ENCODE data around the gene UCP2.
A peak's percentile ranks its signal among the peaks of the same experiment; 100 is the strongest.

UCP2 gene

GRCh38 chr11:73982595-73982989 lies at the start of gene UCP2:
Gene UCP2, minus strand, starts transcription at chr11:73982843. Its CDS starts 4,465 bp downstream, at chr11:73978378.
- DNase-seq (ENCODE audit: low read depth in 2 of 3, low spot score in 2 of 3): peak in 2 of 3 experiments; percentile 81 to 86

DNA sequence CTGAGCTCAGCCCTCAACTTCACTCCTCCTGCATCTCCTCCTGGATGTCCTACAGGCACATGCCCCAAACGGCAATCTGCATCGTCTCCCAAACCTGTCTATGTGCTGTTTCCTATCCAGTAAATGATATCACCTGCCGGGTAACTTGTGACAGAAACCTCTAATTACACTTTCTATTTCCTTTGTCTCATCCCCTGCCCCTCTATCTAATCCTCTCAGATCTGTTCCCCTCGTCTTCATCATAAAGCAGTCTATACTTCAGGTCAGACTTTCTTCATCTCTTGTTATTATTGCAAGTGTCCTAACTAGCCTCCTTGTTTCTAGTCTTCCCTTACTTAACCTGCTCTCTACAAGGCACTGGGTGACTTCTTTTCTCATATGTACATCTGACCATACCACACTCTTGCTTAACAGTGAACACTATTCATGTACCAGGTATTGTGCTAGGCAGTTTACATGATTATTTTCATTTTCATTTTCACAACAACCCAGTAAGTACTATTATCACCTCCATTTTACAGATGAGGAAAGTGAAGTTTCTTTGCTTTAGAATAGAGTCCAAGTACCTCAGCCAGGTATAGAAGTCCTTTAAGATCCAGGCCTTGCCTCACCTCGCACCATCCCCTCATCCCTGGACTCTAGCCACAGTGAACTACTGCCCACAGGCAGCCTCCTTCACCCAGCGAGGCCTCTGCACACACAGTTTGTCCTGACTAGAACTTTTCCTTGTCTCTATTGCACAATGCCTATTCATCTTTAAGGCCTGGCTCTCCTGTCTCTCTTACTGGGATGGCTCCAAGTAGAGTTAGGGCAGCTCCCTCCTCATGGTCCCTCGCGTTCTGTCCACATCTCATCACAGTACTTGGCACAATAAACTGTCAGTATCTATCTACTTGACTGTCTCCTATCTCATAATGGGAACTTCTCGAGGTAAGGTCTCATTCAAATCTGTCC lies 48.4 kb upstream of the UCP2 start:
- DNase-seq (ENCODE audit: low read depth in 2 of 3, low spot score in 2 of 3): no peak

DNA sequence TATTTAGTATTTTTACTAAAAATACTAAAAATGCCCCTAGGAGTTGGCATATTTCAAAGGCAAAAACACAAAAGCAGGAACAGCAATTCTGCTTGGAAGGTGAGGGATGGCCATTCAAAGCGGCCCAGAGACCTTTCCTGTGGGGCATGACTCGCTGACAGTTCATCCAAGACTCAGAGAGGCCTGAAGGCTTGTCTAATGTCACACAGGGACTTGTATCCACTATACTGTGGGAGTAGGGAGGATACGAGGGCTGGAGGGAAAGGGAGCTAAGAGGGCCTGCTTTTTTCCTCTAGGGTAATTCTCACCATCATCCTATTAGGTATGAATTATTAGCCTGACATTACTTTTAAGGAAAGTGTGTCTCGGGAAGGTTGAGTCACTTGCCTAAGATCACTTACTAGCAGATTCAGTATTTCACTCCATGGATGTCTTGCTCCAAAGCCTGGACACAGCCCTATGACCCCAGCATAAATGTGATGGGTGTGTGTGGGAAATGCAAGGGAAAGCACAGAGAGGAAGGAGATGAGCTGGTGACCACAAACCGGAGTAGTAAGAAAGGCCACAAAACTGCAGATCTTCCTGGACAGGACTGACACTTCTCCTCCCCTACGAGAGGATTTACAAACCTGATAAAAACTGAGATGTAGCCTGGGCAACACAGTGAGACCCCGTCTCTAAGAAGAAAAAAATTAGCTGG lies 43.0 kb upstream of the UCP2 start:
- no peak for DNase-seq (ENCODE audit: low read depth in 2 of 3, low spot score in 2 of 3)

DNA sequence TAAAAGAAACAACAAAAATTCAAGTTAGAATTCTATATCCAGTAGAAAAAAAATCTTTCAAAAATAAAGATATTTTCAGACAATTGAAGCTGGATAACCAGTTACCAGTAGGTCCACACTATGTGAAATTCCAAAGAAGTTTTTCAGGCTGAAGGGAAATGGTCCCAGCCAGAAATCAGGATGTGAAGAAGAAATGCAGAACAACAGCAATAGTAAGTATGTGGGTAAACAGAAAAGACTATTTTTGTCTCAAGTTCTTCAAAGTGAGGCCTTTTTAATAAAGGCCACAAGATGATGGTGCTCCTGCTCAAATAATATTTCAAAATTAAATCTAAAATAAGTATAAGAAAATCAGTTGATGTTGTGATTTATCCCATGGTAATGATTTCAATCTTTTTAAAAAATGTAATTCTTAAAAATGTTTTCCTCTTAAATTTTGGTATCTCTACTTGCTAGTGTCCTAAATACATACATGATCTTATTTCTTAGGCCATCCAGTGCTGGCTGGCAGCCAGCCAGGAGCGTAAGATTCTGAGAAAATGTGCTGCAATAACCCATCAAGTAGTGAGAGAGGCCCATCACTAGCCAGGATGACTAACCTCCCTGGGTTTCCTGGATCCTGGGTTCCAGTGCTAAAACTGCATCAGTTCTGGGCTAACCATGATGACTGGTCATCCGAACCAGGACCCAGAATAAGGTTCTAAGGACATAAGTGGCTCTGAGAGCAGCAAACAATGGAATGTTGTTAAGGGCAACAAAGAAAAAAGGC lies 41.8 kb upstream of the UCP2 start:
- DNase-seq (ENCODE audit: low read depth in 2 of 3, low spot score in 2 of 3): no peak

DNA sequence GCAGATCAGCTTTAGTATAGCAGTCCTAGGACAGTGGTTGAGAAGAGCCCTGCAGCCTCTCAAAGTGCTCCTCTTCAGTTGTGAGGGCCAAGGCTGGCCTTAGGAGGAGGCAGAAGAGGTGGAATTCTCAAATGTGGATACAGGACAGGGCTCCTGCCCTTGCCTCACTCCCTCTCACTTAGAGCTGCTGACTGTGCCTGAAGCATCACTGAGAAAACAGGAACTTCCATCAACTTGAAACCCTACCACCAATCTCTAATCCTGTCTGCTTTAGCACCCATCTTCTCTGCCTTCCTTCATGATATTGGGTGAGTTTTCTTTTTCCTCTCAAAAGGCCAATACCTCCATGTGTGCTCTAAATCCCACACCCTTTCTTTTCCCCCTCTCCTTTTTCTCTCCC lies 40.6 kb upstream of the UCP2 start:
- no peak for DNase-seq (ENCODE audit: low read depth in 2 of 3, low spot score in 2 of 3)

- no peak for DNase-seq (ENCODE audit: low read depth in 2 of 3, low spot score in 2 of 3)
Observed at GRCh38 chr11:74022546-74022945, 39.9 kb upstream of the UCP2 start.

DNA sequence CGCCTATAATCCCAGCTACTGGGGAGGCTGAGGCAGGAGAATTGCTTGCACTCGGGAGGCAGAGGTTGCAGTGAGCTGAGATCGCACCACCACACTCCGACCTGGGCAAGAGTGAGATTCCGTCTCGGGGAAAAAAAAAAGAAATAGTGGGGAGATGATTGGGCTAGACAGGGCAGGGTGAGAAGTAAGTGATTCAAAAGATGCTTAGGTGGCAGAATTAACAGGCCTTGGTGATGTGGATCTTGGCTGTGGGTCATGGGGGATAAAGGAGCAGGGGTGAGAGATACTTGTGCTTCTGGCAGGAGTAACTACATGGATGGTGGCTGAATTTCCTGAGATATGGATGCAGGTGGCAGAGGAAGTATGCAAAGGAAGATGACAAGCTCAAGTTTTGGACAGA lies 39.4 kb upstream of the UCP2 start:
- no peak for DNase-seq (ENCODE audit: low read depth in 2 of 3, low spot score in 2 of 3)

GRCh38 chr11:74020539-74020938 lies 37.9 kb upstream of the UCP2 start:
- no peak for DNase-seq (ENCODE audit: low read depth in 2 of 3, low spot score in 2 of 3)

DNA sequence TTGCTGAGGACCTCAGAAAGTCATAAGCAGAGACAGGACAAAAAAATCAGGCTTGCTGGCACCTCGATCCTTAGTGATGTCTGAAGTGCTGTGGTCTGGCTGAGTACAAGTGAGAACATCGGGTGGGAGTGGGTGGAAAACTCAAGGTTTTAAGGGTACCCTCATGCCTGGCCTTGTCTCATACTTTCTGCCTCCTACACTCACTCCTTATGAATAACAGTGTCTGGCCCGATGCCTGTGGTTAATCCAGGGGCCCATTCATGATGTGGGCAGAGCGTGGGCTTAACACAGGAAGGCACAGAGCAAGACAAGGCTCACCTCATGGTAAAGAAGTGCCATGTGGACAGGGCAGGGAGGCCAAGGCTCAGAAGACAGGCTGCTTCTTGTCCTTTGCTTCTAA lies 37.2 kb upstream of the UCP2 start:
- DNase-seq (ENCODE audit: low read depth in 2 of 3, low spot score in 2 of 3): peak in 2 of 3 experiments; percentile 44 to 52

- DNase-seq (ENCODE audit: low read depth in 2 of 3, low spot score in 2 of 3): no peak
Observed at GRCh38 chr11:74019104-74019738, 36.6 kb upstream of the UCP2 start.

GRCh38 chr11:74018331-74019005 lies 35.8 kb upstream of the UCP2 start:
- no peak for DNase-seq (ENCODE audit: low read depth in 2 of 3, low spot score in 2 of 3)

- no peak for DNase-seq (ENCODE audit: low read depth in 2 of 3, low spot score in 2 of 3)
Observed at GRCh38 chr11:74017631-74018030, 35.0 kb upstream of the UCP2 start.

DNA sequence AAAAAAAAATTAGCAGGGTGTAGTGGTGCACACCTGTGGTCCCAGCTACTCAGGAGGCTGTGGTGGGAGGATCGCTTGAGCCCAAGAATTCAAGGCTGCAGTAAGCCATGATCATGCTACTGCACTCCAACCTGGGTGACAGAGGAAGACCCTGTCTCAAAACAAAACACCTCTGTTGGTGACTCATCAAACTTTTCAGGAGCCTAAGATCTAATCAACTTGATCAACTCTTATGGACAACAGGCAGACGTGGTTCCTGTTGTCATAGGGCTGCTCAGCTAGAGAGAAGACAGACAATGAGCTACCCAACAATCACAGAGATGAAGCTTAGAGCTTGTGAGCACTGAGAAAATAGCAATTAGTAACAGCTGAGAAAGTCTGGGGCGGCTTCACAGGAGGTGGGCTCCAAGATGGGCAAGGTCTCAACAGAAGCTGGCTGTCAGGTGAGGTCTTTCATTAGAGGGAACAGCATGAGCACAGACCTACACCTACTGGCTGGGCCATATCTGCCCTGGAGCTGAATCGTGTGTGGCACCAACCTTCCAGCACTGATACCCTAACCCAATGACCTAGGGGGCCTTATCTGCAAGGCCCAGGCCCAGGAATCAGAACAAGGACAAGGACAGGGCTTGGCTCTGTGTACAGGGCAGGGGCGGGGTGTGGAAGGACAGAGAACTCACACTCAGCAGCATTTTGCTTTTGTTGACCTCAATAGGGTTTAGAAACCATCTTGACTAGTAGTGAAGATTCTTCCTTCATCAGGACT lies 33.5 kb upstream of the UCP2 start:
- DNase-seq (ENCODE audit: low read depth in 2 of 3, low spot score in 2 of 3): no peak

GRCh38 chr11:74014880-74015279 lies 32.2 kb upstream of the UCP2 start:
- no peak for DNase-seq (ENCODE audit: low read depth in 2 of 3, low spot score in 2 of 3)

GRCh38 chr11:74013141-74013540 lies 30.5 kb upstream of the UCP2 start:
- DNase-seq (ENCODE audit: low read depth in 2 of 3, low spot score in 2 of 3): no peak

- DNase-seq (ENCODE audit: low read depth in 2 of 3, low spot score in 2 of 3): no peak
Observed at GRCh38 chr11:74012074-74012809, 29.6 kb upstream of the UCP2 start.

GRCh38 chr11:74011360-74012073 lies 28.9 kb upstream of the UCP2 start:
- DNase-seq (ENCODE audit: low read depth in 2 of 3, low spot score in 2 of 3): peak in 1 of 3 experiments; percentile 48

All from activated CD8-positive, alpha-beta memory T cell treated with anti-CD3 and anti-CD28 coated beads for 48 hours (primary cell).